Measurements from ENCODE around the gene COPG2.

- TF ChIP-seq POLR2AphosphoS5 (IDR thresholded peaks at IDR 0.05; ENCODE audit: borderline replicate concordance, low read depth, low read length) (no peak), EZH2 (IDR thresholded peaks at IDR 0.05) (no peak)
Measured at GRCh38 chr7:130703851-130704250, 35.3 kb upstream of the COPG2 start.
